HG03064 (cell line): ENCODE measurements around the gene SNX8.

Experiments used
- ATAC-seq: cut with Tn5 transposase; IDR thresholded peaks from one replicate; pipeline ENCODE4 v1.9.1; 2021; ENCODE audit warnings: low read depth; ENCODE audit not compliant: unreplicated experiment

SNX8 gene

GRCh38 chr7:2296832-2297231 is 17.4 kb downstream of the SNX8 start:
- no peak for ATAC-seq

- no peak for ATAC-seq
Measured at GRCh38 chr7:2295936-2296620, 18.2 kb downstream of the SNX8 start.

- no peak for ATAC-seq
Measured at GRCh38 chr7:2290877-2291276, 23.4 kb downstream of the SNX8 start.

GRCh38 chr7:2289621-2290020 is 24.6 kb downstream of the SNX8 start:
- no peak for ATAC-seq

- ATAC-seq: no peak
Measured at GRCh38 chr7:2289111-2289586, 25.1 kb downstream of the SNX8 start.

GRCh38 chr7:2288503-2288902 is 25.7 kb downstream of the SNX8 start:
- ATAC-seq: peak; percentile 67

GRCh38 chr7:2287745-2288144 is 26.5 kb downstream of the SNX8 start:
- no peak for ATAC-seq

GRCh38 chr7:2283074-2283473 is 31.2 kb downstream of the SNX8 start:
- no peak for ATAC-seq

- ATAC-seq: no peak
Measured at GRCh38 chr7:2282185-2282751, 32.0 kb downstream of the SNX8 start.

GRCh38 chr7:2281541-2281940 is 32.7 kb downstream of the SNX8 start:
- ATAC-seq: no peak

- ATAC-seq: no peak
Measured at GRCh38 chr7:2280424-2280823, 33.8 kb downstream of the SNX8 start.

- no peak for ATAC-seq
Measured at GRCh38 chr7:2279896-2280295, 34.3 kb downstream of the SNX8 start.

- no peak for ATAC-seq
Measured at GRCh38 chr7:2278026-2278425, 36.2 kb downstream of the SNX8 start.

GRCh38 chr7:2276107-2276506 is 38.1 kb downstream of the SNX8 start:
- no peak for ATAC-seq

- no peak for ATAC-seq
Measured at GRCh38 chr7:2275101-2275500, 39.1 kb downstream of the SNX8 start.

GRCh38 chr7:2274666-2275065 is 39.6 kb downstream of the SNX8 start:
- ATAC-seq: no peak

GRCh38 chr7:2273866-2274265 is 40.4 kb downstream of the SNX8 start:
- ATAC-seq: no peak

GRCh38 chr7:2272031-2272430 is 42.2 kb downstream of the SNX8 start:
- ATAC-seq: no peak

GRCh38 chr7:2271273-2272026 is 42.8 kb downstream of the SNX8 start:
- ATAC-seq: no peak

- ATAC-seq: no peak
Measured at GRCh38 chr7:2270495-2270894, 43.7 kb downstream of the SNX8 start.

- ATAC-seq: no peak
Measured at GRCh38 chr7:2269991-2270460, 44.2 kb downstream of the SNX8 start.
